ENCODE data around the gene MAGI2.

GRCh38 chr7:79258826-79259225 is 194.6 kb downstream of the MAGI2 start:
- TF ChIP-seq EZH2phosphoT487 (IDR thresholded peaks at IDR 0.05; ENCODE audit: insufficient read depth, low read depth) (no peak), EZH2 (IDR thresholded peaks at IDR 0.05; ENCODE audit: insufficient read depth, poor library complexity, severe bottlenecking) (no peak)
